HG03575 (cell line): Measurements from ENCODE around the gene P2RY8.
A peak's percentile ranks its signal among the peaks of the same experiment; 100 is the strongest.
"Not testable (repeated sequence)": the region's sequence is repeated elsewhere in the genome, so short reads cannot be mapped to it uniquely, and the experiment has no call there.

Experiments used
- ATAC-seq: cut with Tn5 transposase; IDR thresholded peaks from one replicate; pipeline ENCODE4 v1.9.1; 2021; ENCODE audit not compliant: unreplicated experiment, insufficient number of reproducible peaks, low FRiP score; ENCODE audit errors: extremely low read depth

The P2RY8 gene

GRCh38 chrX:1493412-1493811 is 43.6 kb downstream of the P2RY8 start:
- ATAC-seq, result no peak

DNA sequence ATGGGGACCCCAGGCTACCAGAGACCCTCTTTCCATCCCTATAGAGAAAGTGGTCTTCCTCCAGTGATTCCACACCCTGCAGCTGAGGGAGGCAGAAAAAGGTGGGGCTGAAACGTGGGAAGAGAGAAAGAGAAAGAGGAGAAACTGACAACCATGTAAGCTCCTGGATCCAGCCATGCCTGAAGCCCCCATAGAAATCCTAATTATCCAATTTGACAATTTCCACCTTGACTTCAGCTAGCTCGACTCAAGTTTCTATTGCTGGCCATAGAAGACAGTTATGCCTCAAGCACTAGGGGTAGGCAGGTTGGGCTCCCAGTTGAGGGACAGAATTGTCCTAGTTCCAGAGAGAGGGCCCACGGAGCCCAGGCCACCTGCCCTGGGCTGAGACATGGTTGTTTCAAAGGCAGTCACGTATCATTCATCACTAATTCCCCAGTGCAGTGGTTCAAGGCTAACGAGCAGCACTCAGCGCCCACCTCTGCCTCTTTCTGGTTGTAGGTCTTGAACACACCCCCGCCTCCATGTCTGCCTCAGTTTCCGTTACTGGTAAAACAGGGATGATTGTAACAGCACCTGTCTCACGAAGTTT is 44.5 kb downstream of the P2RY8 start:
- ATAC-seq, result no peak

DNA sequence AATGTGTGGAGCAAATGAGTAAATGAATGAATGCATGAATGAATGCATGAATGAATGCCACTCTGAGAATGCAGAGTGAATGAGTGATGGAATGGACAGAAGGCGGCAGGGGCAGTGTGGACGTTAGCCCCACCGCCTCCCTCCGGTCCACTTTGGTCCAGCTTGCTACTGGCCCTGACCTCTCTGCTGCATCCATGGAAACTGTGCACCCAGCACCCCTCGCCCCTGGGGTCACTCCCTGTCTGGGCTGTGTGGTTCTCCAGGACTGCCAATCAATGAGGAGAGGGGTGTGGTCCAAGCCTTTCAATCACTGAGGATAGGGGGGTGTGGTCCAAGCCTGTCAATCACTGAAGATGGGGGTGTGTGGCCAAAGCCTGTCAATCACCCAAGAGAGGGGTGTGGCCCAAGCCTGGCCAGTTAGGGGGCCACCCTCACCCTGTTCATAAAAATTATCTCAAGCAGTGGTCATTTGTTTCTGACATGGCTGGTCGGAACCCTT is 45.1 kb downstream of the P2RY8 start:
- peak; percentile 42 for ATAC-seq

DNA sequence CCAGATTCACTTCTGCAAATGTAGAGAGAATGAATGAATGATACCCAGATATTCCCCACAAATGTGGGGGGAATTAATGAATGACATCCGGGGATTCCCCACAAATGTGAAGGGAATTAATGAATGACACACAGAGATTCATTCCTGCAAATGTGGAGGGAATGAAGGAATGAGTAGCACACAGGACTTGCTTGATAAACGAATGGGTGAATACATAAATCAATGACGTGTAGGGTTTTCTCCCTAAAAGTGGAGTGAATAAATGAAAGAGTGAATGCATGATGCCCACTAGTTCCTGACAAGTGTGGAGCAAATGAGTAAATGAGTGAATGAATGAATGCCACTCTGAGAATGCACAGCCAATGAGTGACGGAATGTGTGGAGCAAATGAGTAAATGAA is 45.7 kb downstream of the P2RY8 start:
- ATAC-seq, result not testable (repeated sequence)

DNA sequence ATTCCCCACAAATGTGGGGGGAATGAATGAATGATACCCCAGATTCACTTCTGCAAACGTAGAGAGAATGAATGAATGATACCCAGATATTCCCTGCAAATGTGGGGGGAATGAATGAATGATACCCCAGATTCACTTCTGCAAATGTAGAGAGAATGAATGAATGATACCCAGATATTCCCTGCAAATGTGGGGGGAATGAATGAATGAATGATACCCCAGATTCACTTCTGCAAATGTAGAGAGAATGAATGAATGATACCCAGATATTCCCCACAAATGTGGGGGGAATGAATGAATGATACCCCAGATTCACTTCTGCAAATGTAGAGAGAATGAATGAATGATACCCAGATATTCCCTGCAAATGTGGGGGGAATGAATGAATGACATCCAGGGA is 46.3 kb downstream of the P2RY8 start:
- not testable (repeated sequence) for ATAC-seq

DNA sequence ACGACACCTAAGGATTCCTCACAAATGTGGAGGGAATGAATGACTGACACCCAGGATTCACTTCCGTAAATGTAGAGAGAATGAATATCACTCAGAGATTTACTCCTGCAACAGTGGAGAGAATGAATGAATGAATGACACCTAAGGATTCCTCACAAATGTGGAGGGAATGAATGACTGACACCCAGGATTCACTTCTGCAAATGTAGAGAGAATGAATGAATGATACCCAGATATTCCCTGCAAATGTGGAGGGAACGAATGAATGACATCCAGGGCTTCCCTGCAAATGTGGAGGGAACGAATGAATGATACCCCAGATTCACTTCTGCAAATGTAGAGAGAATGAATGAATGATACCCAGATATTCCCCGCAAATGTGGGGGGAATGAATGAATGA is 47.6 kb downstream of the P2RY8 start:
- not testable (repeated sequence) for ATAC-seq

DNA sequence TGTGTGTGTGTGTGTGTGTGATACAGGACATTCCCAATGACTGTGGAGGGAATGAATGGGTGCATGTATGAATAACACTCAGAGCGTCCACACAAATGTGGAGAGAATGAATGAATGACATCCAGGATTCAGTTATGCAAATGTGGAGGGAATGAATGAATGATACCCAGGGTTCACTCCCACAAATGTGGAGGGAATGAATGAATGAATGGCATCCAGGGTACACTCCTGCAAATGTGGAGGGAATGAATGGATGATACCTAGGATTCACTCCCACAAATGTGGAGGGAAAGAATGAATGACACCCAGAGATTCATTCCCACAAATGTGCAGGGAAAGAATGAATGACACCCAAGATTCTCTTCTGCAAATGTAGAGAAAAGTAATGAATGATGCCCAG is 48.2 kb downstream of the P2RY8 start:
- no peak for ATAC-seq

DNA sequence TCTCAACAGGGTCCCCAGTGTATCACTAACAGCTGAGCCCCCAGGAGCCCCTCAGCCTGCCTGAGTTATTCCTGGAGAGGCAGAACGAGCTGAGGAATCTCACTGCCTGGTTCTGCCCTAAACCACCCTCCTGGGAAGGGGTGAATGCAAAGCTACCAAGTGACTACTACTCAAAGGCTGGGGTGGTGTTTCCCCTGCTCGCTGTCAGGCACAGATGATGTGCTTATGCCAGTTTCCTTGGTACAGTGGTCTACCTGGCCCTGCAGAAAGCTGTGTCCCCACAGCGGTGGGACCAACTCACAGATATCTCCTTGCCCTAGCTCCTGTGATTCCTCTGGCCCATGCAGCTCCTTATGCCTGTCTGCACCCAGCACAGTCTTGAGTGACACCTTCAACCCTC is 48.8 kb downstream of the P2RY8 start:
- ATAC-seq, result no peak

GRCh38 chrX:1487401-1487800 is 49.6 kb downstream of the P2RY8 start:
- ATAC-seq, result no peak

DNA sequence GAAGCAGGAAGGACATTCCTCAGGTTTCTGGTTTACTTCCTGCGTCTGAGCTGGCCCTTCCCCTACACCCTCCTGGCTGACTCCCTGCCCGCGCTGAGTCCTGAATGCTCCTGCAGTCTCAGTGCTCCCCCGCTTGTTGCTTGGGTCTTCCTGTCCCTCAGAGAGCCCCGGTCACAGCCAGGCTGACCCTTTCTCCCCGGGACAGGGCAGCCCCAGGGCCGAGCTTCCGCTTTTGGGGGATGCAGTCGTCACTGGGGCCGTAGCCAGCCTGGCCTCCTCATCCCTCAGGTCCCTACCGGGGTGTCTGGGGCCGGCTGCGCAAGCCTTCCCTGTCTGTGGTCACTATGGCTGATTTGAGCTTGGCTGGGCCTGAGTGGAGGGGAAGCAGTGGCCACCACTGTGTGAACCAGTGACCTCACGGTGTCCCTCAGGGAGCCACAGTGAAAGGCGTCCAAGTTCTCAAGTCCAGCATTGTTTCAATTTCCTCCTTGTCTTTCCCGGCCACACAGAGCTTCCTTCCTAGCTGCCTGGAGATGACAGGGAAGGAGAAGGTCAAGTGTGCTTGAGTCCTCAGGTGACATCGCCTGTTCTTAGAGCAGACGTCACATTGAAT is 50.1 kb downstream of the P2RY8 start:
- ATAC-seq, result no peak

DNA sequence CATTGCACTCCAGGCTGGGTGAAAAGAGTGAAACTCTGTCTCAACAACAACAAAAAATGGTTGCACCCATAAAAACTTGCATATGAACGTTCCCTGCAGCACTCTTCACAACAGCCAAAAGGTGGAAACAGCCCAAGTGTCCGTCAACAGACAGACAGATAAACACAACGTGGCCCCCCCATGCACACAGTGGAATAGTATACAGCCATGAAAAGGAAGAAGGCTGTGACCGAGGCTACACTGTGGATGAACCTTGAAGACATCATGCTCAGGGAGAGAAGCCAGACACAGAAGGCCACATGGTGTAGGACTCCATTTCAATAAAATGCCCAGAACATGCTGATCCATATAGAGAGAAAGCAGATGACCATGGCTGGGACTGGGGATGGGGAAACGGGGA is 50.8 kb downstream of the P2RY8 start:
- ATAC-seq, result no peak

DNA sequence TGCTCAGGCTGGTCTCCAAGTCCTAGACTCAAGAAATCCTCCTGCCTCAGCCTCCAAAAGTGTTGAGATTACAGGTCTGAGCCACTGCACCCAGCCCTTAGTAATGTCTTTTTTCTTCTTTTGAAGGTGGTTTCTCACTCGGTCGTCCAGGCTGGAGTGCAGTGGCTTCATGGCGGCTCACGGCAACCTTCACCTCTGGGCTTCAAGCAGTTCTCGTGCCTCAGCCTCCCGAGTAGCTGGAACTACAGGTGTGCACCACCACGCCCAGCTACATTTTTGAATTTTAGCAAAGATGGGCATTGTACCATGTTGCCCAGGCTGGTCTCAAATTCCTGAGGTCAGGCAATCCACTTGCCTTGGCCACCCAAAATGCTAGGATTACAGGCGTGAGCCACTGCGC is 52.0 kb downstream of the P2RY8 start:
- ATAC-seq, result no peak

DNA sequence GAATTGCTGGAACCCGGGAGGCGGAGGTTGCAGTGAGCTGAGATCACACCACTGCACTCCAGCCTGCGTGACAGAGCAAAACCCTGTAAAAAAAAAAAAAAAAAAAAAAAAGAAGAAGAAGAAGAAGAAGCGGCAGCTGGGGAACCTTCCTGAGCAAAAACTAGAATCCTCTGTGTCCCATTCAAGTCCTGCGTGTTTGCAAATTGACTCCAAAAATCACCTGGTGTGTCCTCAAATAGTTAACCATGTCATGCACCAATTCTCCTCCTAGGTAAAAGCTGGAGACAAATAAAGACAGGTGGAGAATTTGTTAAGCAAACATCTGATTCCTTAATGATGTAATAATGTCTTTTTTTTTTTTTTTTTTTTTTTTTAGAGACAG is 52.4 kb downstream of the P2RY8 start:
- ATAC-seq, result no peak

DNA sequence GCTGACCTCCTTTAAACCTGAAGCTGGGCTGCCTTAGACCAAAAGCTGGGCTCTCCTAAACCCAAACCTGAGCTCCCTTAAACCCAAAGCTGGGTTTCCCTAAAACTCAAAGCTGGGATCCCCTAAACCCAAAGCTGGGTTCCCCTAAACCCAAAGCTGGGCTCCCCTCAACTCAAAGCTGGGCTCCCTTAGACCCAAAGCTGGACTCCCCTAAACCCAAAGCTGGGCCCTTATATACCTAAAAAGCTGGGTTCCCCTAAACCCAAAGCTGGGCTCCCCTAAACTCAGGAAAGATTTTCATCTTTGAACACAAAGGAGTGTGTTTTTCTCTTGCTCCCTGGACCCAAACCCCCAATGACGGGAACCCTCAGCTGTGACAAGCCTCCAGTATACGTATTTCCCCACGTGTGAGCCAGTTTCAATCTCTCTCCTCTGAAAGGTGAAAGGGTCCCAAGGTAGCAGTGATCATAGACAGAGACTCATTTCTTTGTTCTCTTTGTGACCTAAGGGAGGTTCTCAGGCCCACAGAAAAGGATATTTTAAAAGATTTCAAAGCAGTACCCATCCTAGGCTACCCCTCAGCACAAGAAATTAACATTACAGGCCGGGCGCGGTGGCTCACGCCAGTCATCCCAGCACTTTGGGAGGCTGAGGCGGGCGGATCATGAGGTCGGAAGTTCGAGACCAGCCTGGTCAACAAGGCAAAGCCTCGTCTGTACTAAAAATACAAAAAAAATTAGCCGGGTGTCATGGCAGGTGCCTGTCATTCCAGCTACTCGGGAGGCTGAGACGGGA is 52.9 kb downstream of the P2RY8 start:
- no peak for ATAC-seq

- ATAC-seq, result not testable (repeated sequence)
These were observed 54.5 kb downstream of the P2RY8 start for GRCh38 chrX:1482530-1482928.

DNA sequence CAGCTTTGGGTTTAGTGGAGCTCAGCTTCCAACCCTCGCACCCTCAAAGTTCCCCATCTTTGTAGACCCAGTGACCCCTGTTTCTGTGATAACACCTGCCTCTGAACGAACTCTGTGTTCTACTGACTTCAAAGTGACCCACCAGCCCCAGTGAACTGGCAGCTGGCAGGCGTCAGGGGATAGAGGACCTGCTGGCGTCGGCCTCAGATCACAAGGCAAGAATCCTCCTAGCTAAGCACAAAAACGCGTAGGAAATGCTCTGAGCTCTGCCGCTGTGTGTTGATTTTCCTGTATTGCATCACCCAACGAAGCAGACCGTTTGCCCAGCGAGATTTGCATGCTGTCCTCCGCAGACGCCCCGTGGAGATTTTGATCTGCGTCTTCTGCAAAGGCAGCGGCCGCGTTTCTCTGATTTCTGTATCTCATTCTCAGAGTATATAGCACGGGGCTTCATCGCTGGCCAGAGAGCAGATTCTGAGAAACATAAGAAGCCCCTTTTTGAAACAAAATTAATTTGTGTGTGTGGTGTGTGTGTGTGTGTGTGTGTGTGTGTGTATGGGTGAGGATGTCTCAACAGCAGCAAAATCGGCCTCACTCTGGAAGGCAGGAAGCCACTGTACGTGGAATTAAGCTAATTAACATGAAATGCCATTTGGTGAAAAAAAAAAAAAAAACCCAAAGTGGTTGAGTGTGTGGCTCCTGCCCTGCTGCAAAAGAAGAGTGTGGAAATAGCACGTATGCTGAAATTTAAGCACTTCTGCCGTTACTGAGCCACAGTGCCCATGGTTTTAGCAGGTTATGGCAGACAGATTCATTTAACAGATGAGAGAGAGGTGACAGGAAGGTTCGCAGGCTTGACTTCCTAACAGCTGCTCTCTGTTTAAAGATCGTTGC is 55.1 kb downstream of the P2RY8 start:
- ATAC-seq, result no peak

DNA sequence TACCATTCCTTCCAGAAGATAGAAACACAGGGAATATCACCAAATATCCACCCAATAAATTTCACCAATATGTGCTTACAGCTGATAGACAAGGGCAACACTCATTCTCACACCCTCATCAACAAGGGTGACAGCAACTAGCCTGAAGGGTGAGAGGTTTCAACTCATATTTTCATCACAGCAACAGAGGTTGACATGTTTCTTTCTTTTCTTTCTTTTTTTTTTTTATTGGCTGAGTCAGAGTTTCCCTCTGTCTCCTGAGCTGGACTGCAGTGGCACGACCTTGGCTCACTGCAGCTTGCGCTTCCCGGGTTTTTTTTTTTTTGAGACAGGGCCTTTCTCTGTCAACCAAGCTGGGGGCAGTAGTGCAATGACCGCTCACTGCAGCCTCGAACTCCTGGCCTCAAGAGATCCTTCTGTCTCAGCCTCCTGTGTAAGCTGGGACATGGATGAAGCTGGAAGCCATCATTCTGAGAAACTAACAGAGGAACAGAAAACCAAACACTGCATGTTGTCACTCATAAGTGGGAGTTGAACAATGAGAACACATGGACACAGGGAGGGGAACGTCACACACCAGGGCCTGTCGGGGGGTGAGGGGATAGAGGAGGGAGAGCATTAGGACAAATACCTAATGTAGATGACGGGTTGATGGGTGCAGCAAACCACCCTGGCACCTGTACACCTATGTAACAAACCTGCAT is 56.8 kb downstream of the P2RY8 start:
- ATAC-seq, result no peak

- no peak for ATAC-seq
These were observed 59.1 kb downstream of the P2RY8 start for GRCh38 chrX:1477801-1478458.
